HG03558 (cell line): ENCODE results near the gene ZNF124.

Experiments
- ATAC-seq: cut with Tn5 transposase; IDR thresholded peaks from one replicate; pipeline ENCODE4 v1.9.1; 2021; ENCODE audit warnings: moderate number of reproducible peaks; ENCODE audit not compliant: unreplicated experiment; ENCODE audit errors: extremely low read depth

ZNF124 gene

DNA sequence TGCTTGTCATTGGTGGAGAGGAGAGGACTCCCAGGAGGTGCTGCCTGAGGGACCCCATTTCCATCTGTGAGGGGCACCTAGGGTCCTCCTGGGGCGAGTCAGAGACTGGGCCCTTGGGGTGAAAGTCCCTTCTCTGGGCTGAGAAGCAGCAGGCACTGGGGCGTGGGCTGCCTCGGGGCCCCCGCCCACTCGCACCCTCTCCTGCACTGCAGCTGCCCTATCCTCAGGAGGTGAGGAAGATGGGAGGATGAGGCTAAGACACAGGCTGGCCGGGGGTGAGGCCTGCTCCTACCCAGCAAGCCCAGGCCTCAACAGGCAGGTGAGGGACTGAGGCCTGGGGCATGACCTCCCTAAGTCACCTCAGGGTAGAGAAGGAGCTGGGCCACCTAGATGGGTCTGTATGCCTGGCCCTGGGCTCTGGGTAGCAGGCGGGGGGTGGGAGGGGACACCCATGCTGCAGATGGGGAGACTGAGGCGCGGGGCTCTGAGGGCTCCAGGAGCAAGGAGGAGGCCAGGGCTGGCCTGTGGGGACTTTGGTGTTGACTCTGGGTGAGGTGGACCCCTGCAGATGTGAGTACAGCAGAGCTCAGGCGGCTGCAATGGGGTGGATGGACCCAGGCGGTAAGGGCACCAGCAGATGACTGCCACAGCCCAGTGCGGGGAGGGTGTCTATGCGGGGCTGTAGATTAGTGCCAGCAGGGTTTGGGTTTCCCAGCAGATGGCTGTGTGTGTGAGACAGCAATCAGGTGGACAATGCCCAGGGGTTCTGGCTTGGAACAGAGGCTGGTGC lies 57.3 kb downstream of the ZNF124 start:
- ATAC-seq = no peak

- ATAC-seq = no peak
These were observed 58.0 kb downstream of the ZNF124 start for GRCh38 chr1:247113733-247114271.

- ATAC-seq = no peak
These were observed 58.7 kb downstream of the ZNF124 start for GRCh38 chr1:247113094-247113497.

GRCh38 chr1:247112479-247112781 lies 59.4 kb downstream of the ZNF124 start:
- no peak for ATAC-seq

DNA sequence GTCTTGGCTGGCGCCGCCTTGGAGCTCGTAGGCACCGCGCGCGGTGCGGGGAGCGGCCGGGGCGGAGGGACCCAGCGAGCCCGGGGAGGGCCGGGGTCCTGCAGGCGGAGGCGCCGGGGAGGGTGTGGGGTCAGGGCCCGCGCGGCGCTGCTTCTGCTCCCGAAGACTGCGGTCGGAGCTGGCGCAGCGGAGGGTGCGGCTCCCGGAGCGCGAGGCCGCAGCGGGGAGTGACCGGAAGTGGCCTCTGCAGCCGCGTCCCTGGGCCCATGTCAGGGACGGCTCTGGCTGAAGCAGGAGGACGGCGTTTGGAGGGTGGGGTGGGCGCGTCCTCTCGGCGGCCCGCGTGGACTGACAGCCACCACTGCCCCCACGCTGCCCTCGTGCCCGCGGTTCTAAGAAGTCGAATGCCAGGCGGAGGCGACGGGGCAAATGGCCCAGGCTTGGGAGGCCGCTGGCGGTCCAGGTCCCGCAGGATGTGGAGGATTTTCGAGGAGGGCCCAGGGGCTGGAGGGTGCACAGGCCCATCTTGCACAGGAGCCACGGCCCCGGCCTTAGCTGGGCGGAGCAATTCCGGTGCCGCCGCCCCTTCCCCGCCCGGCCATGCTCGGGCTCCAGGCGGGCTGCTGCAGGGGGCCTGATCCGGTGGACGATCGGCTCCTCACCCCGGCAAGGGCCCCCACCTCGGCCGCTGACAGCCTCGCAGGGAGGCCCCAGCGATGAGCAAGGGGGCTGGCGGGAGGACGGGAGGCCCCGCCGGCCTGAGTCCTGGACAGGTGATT lies 59.9 kb downstream of the ZNF124 start:
- ATAC-seq = no peak

DNA sequence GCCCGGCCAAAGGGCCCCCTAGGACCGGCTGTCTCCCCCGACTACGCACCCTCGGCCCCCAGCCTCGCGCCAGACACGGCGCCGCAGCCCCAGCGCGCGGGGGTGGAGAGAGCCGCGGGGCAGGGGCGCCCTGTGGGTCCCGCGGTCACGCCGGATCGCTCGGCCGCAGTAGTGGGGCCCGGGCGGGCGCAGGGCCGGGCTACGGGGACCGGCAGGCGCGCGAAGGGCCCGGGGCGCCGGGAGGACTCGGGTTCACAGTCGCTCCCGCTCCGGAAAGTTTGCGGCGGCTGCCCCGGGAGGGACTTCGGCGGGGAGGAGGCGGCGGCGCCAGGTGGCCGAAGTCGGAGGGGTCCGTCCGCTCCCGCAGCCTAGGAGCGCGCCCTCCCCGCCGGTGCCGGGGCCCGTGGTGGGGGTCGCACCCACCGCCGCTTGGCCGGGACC lies 60.5 kb downstream of the ZNF124 start:
- ATAC-seq = no peak

DNA sequence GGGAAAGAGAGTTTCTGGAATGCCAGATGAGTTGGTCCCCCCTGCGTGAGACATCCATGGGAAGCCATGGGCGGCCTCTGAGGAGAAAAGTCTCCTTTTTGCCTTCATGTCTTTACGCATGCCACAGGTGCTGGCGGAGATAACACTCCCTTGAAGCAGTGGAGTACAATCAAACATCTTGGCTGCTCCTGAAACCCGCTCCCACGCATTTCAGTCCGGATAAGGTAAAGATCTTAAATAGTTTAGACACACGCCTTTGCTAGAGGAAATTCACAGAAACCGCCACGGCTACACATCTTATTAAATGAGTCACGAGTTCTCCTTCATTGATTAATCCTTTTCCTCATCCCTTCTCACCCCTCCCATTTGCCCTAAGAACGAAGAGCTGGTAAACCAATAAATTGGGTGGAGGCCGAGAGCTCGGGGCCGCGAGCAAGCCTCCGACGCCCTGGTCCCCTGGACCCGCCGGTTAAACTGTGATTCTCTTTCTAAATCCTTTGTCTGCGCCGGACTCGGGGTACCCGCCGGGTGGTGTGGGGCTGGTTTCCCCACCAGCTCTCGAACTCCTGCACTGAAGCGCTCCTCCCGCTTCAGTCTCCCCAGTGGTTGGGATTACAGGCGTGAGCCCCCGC lies 61.1 kb downstream of the ZNF124 start:
- ATAC-seq = no peak

DNA sequence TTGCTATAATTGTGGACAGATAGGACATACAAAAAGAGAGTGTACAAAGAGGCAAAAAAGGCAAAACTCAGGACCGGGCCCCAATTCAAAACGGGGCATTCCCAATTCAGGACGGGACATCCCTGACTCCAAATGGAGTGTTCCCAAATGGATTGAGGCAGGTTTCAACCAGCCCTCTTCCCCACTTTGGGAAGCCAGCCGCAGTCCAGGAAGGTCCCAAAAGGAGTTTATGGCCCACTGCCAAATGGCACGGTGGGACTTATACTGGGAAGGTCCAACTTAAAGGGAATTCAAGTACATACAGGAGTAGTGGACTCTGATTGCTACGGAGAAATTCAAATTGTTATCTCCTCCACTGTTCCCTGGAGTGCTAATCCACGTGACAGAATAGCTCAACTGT lies 64.1 kb downstream of the ZNF124 start:
- no peak for ATAC-seq

GRCh38 chr1:247105966-247106365 lies 65.9 kb downstream of the ZNF124 start:
- ATAC-seq = no peak
